HepG2 (cell line): Measurements from ENCODE around the gene EGR1. TPM values are rescaled to one million over a fixed set of nuclear protein-coding genes. Genes with fewer than 3 reads are reported as not detected.

ENCODE experiments used
- ARNT ChIP-seq: fragments of 450-650 bp; IDR thresholded peaks from 2 replicates; pipeline ENCODE4 v1.6.1; 2017
- ATF1 ChIP-seq: IDR thresholded peaks from 2 replicates; pipeline ENCODE4 v1.6.1; 2016; ENCODE audit warnings: mild to moderate bottlenecking, control low read depth
- DNMT3B ChIP-seq: conservative IDR thresholded peaks from 2 replicates; pipeline ENCODE4 v1.6.1; 2016; ENCODE audit warnings: missing biosample characterization, control low read depth
- PHF21A ChIP-seq: sonication (generic); formaldehyde crosslinking; IDR thresholded peaks from 2 replicates; pipeline ENCODE4 v1.5.0; 2020; ENCODE audit warnings: mild to moderate bottlenecking, missing genetic modification reagents
- RNF2 ChIP-seq: fragments of 450-650 bp; conservative IDR thresholded peaks from 2 replicates; pipeline ENCODE4 v1.6.1; 2016; ENCODE audit warnings: low read depth
- TAF15 ChIP-seq: fragments of 200-400 bp; formaldehyde crosslinking; IDR thresholded peaks from one replicate; pipeline ENCODE4 v1.6.1; 2018; ENCODE audit warnings: mild to moderate bottlenecking, low read depth, low read length; ENCODE audit not compliant: poor library complexity, severe bottlenecking
- TFE3 ChIP-seq: IDR thresholded peaks from 2 replicates; pipeline ENCODE4 v1.6.1; 2016
- ZBTB10 ChIP-seq: sonication (generic); formaldehyde crosslinking; IDR thresholded peaks from 2 replicates; pipeline ENCODE4 v1.4.0; 2020; ENCODE audit warnings: missing genetic modification reagents, borderline replicate concordance
- ZNF615 ChIP-seq: sonication (generic); formaldehyde crosslinking; IDR thresholded peaks from 2 replicates; pipeline ENCODE4 v1.5.0; 2020; ENCODE audit warnings: mild to moderate bottlenecking, missing genetic modification reagents, borderline replicate concordance
- polyA plus RNA-seq, 8 experiments: library from polyadenylated mRNA; depleted of rRNA in 3 of 8; stranded (reverse) in 7 of 8; unstranded in 1 of 8; fragments of >200 nt; fragmentation: Illumina TruSeq in 4 of 8; extraction: Trizol in 4 of 8; gene quantifications; 2 replicates each; pipeline versions ENCODE4 v1.2.1 to v1.2.3, GENCODE V29; 2011 to 2016; ENCODE audit warnings: low read depth in 4 of 8, missing spikeins in 1 of 8, mixed read lengths in 1 of 8; ENCODE audit not compliant: insufficient read depth in 1 of 8
- total RNA-seq, 5 experiments: library from RNA; depleted of rRNA; stranded (reverse); fragments of >200 nt; fragmentation: Illumina TruSeq; extraction: Trizol; gene quantifications; 2 replicates each; pipeline ENCODE4 v1.2.3, GENCODE V29; 2016; ENCODE audit warnings: low read depth in 1 of 5
- TF ChIP-seq, protein P1 (sequence below): sonication (generic); formaldehyde crosslinking; IDR thresholded peaks from 2 replicates; pipeline ENCODE4 v1.4.0; 2020; ENCODE audit warnings: missing genetic modification reagents, borderline replicate concordance
- TF ChIP-seq, protein P2 (sequence below): sonication (generic); formaldehyde crosslinking; IDR thresholded peaks from 2 replicates; pipeline ENCODE4 v1.8.0; 2022; ENCODE audit warnings: missing genetic modification reagents, mild to moderate bottlenecking, inconsistent platforms, borderline replicate concordance
- TF ChIP-seq, protein P3 (sequence below): sonication (generic); formaldehyde crosslinking; IDR thresholded peaks from 2 replicates; pipeline ENCODE4 v1.4.0; 2020; ENCODE audit warnings: missing genetic modification reagents, borderline replicate concordance
- TF ChIP-seq, protein P4 (sequence below): sonication (generic); formaldehyde crosslinking; IDR thresholded peaks from 2 replicates; pipeline ENCODE4 v1.8.1; 2023; ENCODE audit warnings: missing genetic modification reagents, inconsistent platforms, borderline replicate concordance

The EGR1 gene
- total and polyA plus RNA-seq, 2 of the 13 experiments (the other 11 are each of a cell fraction or from before 2014, with no cell fraction given) = 4.1 to 4.5 TPM

- TF ChIP-seq, protein P1, sequence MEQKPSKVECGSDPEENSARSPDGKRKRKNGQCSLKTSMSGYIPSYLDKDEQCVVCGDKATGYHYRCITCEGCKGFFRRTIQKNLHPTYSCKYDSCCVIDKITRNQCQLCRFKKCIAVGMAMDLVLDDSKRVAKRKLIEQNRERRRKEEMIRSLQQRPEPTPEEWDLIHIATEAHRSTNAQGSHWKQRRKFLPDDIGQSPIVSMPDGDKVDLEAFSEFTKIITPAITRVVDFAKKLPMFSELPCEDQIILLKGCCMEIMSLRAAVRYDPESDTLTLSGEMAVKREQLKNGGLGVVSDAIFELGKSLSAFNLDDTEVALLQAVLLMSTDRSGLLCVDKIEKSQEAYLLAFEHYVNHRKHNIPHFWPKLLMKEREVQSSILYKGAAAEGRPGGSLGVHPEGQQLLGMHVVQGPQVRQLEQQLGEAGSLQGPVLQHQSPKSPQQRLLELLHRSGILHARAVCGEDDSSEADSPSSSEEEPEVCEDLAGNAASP (CRISPR knock-in tag) = 0 out of 2 replicates have a peak, but pooled peaks have one; percentile 37
- TF ChIP-seq, protein P2, sequence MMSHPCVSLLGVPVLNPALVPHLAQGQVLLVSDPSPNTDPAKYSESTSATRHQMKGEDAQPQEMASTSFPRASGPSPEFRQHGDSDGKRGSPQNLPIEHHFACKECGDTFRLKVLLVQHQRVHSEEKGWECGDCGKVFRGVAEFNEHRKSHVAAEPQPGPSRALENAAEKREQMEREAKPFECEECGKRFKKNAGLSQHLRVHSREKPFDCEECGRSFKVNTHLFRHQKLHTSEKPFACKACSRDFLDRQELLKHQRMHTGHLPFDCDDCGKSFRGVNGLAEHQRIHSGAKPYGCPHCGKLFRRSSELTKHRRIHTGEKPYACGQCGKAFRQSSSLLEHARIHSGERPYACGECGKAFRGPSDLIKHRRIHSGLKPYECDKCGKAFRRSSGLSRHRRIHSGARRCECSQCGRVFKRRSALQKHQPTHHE = no peak
- TF ChIP-seq RNF2 = peak; percentile 68; the same call in 1 of the 2 replicates
- TF ChIP-seq, protein P3, sequence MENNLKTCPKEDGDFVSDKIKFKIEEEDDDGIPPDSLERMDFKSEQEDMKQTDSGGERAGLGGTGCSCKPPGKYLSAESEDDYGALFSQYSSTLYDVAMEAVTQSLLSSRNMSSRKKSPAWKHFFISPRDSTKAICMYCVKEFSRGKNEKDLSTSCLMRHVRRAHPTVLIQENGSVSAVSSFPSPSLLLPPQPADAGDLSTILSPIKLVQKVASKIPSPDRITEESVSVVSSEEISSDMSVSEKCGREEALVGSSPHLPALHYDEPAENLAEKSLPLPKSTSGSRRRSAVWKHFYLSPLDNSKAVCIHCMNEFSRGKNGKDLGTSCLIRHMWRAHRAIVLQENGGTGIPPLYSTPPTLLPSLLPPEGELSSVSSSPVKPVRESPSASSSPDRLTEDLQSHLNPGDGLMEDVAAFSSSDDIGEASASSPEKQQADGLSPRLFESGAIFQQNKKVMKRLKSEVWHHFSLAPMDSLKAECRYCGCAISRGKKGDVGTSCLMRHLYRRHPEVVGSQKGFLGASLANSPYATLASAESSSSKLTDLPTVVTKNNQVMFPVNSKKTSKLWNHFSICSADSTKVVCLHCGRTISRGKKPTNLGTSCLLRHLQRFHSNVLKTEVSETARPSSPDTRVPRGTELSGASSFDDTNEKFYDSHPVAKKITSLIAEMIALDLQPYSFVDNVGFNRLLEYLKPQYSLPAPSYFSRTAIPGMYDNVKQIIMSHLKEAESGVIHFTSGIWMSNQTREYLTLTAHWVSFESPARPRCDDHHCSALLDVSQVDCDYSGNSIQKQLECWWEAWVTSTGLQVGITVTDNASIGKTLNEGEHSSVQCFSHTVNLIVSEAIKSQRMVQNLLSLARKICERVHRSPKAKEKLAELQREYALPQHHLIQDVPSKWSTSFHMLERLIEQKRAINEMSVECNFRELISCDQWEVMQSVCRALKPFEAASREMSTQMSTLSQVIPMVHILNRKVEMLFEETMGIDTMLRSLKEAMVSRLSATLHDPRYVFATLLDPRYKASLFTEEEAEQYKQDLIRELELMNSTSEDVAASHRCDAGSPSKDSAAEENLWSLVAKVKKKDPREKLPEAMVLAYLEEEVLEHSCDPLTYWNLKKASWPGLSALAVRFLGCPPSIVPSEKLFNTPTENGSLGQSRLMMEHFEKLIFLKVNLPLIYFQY = no peak
- TF ChIP-seq, protein P4, sequence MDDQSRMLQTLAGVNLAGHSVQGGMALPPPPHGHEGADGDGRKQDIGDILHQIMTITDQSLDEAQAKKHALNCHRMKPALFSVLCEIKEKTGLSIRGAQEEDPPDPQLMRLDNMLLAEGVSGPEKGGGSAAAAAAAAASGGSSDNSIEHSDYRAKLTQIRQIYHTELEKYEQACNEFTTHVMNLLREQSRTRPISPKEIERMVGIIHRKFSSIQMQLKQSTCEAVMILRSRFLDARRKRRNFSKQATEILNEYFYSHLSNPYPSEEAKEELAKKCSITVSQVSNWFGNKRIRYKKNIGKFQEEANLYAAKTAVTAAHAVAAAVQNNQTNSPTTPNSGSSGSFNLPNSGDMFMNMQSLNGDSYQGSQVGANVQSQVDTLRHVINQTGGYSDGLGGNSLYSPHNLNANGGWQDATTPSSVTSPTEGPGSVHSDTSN (CRISPR knock-in tag) = no peak
- 0 out of 2 replicates have a peak, but pooled peaks have one; percentile 25 for TF ChIP-seq ZNF615 (CRISPR knock-in tag)
- no peak for TF ChIP-seq TAF15
- TF ChIP-seq DNMT3B (CRISPR knock-in tag) = peak; percentile 94
- TF ChIP-seq ATF1 (CRISPR knock-in tag) = peak; percentile 52; the same call in 1 of the 2 replicates
- TF ChIP-seq TFE3 = peak; percentile 84
- TF ChIP-seq ZBTB10 = no peak
- no peak for TF ChIP-seq ARNT
- TF ChIP-seq PHF21A (CRISPR knock-in tag) = 0 out of 2 replicates have a peak, but pooled peaks have one; percentile 53
These were observed 5.9 kb upstream of the EGR1 start (continued) for GRCh38 chr5:138459311-138459933.
